NCI-H748 (cell line): ENCODE data around the gene GPC5.
A peak's percentile ranks its signal among the peaks of the same experiment; 100 is the strongest.

Source experiments
- DNase-seq: peaks from one replicate; lab custom pipeline; 2025; ENCODE audit not compliant: unreplicated experiment; lab: John Stamatoyannopoulos, UW

GPC5 gene

GRCh38 chr13:92590503-92590908, 1192.1 kb downstream of the GPC5 start:
- no peak for DNase-seq

DNA sequence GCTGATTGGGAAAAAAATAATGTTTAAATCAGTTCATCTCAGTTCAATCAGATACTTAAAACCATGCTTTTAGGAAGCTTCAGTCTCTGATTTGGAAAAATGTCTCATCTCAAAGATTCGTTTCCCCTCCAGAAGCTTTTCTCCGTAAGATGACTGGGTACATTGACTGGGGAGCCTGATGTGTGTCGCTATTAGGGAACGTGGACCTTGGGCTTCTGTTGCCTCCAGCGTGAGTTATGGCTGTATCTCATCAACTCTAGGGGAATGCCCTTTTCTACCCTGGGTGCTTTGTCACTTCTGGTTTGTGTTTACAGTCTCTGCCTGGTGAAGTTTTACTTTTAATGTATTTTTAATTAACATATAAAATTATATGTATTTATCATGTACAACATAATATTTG, 1192.7 kb downstream of the GPC5 start:
- no peak for DNase-seq

GRCh38 chr13:92592757-92593156, 1194.3 kb downstream of the GPC5 start:
- DNase-seq = no peak

DNA sequence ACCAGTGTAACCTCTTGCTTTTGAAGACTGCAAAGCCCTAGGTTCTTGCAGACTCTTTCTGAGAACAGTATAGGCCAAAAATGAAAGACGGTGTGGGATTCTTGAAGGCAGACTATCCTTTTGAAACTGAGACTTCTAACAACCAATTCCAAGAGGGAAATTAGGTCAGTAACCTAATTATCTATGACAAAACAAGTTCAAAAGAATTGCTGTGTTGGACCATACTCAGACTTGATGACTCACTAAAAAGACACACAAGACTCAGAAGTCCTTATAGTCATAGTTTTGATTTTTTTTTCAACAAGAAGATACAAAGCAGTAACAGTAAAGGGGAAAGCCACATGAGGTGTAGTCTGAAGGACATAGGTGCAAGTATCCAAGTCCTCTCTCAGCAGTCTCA, 1204.1 kb downstream of the GPC5 start:
- DNase-seq = no peak

DNA sequence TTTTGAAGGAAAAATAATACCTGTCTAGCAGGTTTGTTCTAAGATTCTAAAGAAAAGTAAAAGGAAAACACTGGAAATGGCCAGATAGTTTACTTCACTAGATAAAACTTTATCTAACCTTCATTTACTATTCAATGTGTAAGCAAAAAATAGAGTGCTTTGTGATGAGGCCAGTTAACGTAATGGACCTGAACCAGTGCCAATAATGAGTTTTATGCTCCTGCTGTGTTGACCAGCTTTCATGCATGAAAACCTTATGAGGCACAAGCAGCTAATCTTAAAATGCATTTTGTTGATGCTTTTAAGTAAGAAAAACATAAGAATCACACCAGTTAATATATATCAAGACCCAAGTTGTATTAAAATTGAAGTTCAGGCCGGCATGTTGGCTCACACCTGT, 1211.0 kb downstream of the GPC5 start:
- DNase-seq = no peak

GRCh38 chr13:92612892-92613291, 1214.5 kb downstream of the GPC5 start:
- DNase-seq = no peak

GRCh38 chr13:92613921-92614320, 1215.5 kb downstream of the GPC5 start:
- DNase-seq = no peak

GRCh38 chr13:92621985-92622384, 1223.6 kb downstream of the GPC5 start:
- no peak for DNase-seq

DNA sequence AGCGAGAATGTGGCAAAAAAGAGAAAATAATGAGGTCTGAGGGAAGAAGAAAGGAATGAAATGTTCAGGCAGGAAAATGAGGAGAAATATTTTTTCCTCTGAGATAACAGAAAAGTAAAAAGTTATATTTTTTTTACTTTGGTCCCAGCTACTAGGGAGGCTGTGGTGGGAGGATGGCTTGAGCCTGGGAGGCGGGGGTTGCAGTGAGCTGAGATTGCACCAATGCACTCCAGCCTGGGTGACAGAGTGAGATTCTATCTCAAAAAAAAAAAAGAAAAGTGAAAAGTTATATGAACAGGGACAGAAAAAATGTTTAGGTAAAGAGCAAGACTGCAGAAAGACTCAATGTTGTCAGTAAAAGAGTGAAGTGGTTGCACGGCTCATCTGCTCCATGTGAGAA, 1224.5 kb downstream of the GPC5 start:
- DNase-seq = no peak

GRCh38 chr13:92626274-92626673, 1227.9 kb downstream of the GPC5 start:
- no peak for DNase-seq

GRCh38 chr13:92640936-92641335, 1242.5 kb downstream of the GPC5 start:
- no peak for DNase-seq

DNA sequence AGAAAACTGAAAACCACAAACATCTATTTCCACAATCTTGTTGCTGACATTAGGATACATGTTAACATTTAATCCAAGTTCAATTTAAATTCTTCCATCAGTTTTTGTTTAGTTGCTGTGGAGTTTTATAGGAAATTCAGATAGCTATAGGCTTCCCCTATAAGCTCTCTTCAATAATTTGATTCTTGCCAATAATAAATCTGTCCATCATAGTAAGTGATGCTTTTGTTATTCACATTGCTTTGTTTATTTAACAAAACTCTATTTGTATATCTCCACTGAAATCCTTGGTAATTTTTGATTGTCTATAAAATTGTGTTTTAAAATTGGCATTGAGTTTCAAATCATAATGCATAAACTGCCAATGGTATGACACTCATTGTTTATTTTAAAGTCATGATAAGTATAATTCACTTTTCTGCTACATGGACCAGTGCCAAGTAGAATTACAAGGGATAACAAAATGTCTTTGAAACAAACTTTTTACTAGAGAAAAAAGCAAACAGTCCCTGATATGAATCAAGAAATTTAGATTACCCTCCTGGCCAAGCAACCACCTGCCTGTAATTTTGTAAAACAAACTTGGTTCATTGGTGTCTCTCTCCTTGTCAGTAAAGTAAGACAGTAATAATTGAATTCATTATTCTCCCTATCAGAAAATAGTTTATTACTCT, 1250.9 kb downstream of the GPC5 start:
- DNase-seq = peak; percentile 61

DNA sequence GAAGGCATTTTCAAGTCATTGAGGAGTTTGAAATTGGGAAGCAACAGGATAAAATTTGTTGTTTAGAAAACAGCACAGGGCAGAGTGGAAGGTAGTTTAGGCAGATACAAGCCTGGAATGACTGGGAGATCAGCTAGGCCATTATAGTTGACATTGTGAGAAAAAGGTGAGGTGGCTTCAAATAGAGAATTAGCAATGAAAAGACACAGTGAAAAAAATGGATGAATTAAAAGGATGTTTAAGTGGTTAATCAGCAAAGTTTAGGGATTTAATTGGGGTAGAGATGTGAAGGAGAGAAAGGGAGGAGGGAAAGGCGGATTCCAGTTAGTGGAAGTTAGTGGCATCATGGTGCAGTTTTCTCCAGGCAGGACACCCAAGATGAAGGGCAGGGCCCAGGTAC, 1257.7 kb downstream of the GPC5 start:
- no peak for DNase-seq

DNA sequence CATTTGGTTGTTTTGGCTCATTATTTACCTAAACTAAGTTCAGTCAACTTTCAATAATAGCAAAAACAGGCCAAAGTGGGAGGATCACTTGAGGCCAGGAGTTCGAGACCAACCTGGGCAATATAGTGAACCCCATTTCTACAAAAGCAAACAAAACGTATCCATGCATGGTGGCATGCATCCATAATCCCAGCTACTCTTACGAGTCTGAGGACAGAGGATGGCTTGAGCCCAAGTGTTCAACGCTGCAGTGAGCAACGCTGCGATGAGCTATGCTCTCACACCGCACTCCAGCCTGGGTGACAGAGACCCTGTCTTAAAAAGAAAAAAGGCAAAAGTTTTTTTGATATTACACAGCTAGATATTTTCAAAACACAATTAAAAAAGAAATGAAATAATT, 1258.2 kb downstream of the GPC5 start:
- DNase-seq = no peak

DNA sequence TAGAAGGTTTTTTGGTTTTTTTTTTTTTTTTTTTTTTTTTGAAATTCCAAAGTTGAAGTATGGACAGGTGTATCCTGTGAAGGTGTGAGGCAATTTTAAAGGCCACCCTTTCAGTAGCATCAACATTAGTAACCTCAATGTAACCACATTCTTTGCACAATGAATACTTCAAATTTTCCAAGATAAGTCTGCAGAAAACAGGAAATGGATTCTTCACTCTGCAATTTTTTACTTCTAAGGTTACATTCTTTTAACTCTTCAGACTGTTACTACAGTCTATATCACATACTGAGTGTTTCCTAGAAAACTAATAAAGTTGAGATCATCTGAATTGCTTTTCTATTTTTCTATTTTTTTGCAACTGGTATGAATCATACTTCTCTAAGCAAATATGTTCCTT, 1259.1 kb downstream of the GPC5 start:
- DNase-seq = no peak

- no peak for DNase-seq
These were observed 1259.9 kb downstream of the GPC5 start for GRCh38 chr13:92658293-92658692.

GRCh38 chr13:92661406-92661805, 1263.0 kb downstream of the GPC5 start:
- DNase-seq = no peak

DNA sequence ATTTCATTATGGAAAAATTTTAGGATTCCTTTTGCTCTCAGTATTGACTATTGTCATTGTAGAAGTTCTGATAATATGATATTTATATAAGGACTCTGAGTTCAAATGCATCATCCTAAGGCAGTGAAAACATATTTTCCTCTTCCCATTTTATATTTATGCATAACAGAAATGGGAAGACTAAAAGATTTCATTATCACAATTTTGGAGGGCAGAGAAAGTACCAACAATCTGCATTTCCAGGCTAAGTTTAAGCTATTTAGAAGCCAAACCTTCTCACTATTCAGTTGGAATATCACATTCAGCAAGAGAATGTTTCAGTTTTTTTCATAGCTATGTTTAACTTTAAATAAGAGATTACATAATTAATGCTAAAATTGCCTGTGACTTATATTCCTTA, 1269.7 kb downstream of the GPC5 start:
- DNase-seq = no peak

- DNase-seq = no peak
These were observed 1271.7 kb downstream of the GPC5 start for GRCh38 chr13:92670096-92670495.

- DNase-seq = no peak
These were observed 1273.4 kb downstream of the GPC5 start for GRCh38 chr13:92671821-92672220.

DNA sequence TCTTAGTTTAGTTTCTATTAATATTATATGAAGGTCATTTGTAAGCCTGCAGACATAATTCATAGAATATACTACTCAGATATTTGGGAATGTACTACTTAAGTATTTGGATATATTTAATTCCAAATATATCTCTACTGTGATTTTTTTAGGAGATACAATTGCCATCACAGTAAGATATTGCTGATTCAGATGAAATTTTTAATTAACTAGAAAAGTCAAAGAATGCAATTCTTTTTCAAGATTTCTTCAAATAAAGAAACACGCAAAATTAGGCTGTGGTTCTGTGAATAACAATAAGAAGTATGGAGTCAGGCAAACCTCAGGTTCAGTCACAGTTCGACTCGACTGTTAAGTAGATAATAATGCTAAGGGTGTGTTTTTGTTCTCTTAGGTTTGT, 1277.8 kb downstream of the GPC5 start:
- DNase-seq = no peak

DNA sequence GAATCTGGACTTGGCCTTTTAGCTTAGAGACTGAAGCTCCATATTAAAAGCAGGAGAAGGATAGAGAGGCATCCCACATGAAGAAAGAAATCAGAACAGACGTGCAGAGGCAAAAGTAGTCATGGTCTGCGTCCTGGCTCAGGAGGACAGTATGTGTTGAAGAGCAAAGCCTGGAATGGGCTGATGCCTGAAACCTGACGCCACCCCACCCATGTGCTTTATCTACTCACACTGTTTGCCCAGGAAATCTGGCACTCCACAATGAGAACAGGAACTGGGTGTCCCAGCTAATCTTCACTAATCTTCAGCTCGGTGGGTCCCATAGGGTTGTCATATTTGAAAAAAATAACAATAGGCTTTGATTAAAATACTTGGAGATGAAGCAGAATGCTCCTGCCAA, 1279.2 kb downstream of the GPC5 start:
- peak; percentile 82 for DNase-seq

GRCh38 chr13:92679602-92680001, 1281.2 kb downstream of the GPC5 start:
- DNase-seq = no peak

DNA sequence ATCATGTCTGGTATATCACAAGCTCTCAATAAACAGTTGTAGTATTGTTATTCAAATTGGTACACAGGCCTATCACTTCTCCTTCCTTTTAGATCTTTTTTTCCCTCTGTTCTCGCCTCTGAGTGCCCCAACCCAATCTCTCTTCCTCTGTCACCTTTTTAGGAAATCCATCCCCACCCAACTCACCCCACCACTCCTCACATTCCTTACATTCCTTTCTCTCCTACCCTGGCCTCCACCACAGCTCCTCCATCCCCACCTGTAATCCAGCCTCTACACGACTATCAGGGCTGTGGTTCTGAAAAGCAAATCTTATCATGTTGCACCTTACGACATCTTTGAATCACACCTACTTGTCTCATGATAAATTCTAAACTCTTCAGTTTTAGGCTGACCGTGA, 1282.8 kb downstream of the GPC5 start:
- no peak for DNase-seq
